ENCODE measurements around the gene DNAH9. TPM values are rescaled to one million over a fixed set of nuclear protein-coding genes. Genes with fewer than 3 reads are reported as not detected.
A peak's percentile ranks its signal among the peaks of the same experiment; 100 is the strongest.

The DNAH9 gene
- total and polyA plus RNA-seq, 12 donors = 0.06 to 0.10 TPM; not detected in 10

GRCh38 chr17:11700668-11701067 is 102.4 kb downstream of the DNAH9 start:
- H3K27ac ChIP-seq = no peak overlapping the region
- DNase-seq (no peak), ATAC-seq (no peak)
- TF ChIP-seq CTCF (IDR thresholded peaks at IDR 0.05) = no peak
- peaks cover 0 to 3% (median 0%) of the 10 kb centered on the region in 9 donors for H3K4me1 ChIP-seq
- H3K9me3 ChIP-seq = peaks cover 0 to 5% (median 0%) of the 10 kb centered on the region in 11 donors
- WGBS, 2 donors = 80 to 82% methylated on average over 3 of the region's 3 CpGs
- H3K4me3 ChIP-seq = no peak overlapping the region
- no peaks in the 10 kb centered on the region for H3K27me3 ChIP-seq
- no peaks in the 10 kb centered on the region for H3K36me3 ChIP-seq
- intact Hi-C loops (cut with DNase I) = no loop called here

GRCh38 chr17:11701911-11702310 is 103.6 kb downstream of the DNAH9 start:
- H3K27me3 ChIP-seq = no peaks in the 10 kb centered on the region
- intact Hi-C loops (cut with DNase I) = no loop called here
- no peak overlapping the region for H3K4me3 ChIP-seq
- no peak for ATAC-seq
- 80 to 87% methylated on average over 8 of the region's 8 CpGs for WGBS, 2 donors
- DNase-seq = no peak
- peaks cover 0 to 5% (median 0%) of the 10 kb centered on the region in 11 donors for H3K9me3 ChIP-seq
- TF ChIP-seq CTCF (IDR thresholded peaks at IDR 0.05) = no peak
- H3K4me1 ChIP-seq = peaks cover 0 to 3% (median 0%) of the 10 kb centered on the region in 9 donors
- no peak overlapping the region for H3K27ac ChIP-seq
- H3K36me3 ChIP-seq = no peaks in the 10 kb centered on the region

- 89 to 93% methylated on average over 3 of the region's 3 CpGs for WGBS, 2 donors
- H3K4me3 ChIP-seq = no peak overlapping the region
Measured at GRCh38 chr17:11704041-11704440, 105.8 kb downstream of the DNAH9 start.

GRCh38 chr17:11705111-11705510 is 106.8 kb downstream of the DNAH9 start:
- H3K36me3 ChIP-seq = no peaks in the 10 kb centered on the region
- H3K9me3 ChIP-seq = peaks cover 0 to 4% (median 0%) of the 10 kb centered on the region in 11 donors
- TF ChIP-seq CTCF (IDR thresholded peaks at IDR 0.05) = no peak
- H3K4me3 ChIP-seq = peak overlapping the region in 3 of 10 donors; percentile 16 to 28 (median 17)
- no peak overlapping the region for H3K27ac ChIP-seq
- H3K27me3 ChIP-seq = no peaks in the 10 kb centered on the region
- 52 to 59% methylated on average over 3 of the region's 3 CpGs for WGBS, 2 donors
- no peak for DNase-seq
- peak in 5 of 8 donors; percentile 35 to 57 (median 38) for ATAC-seq
- peaks cover 0 to 3% (median 0%) of the 10 kb centered on the region in 9 donors for H3K4me1 ChIP-seq
- intact Hi-C loops (cut with DNase I) = no loop called here

More at GRCh38 chr17:11704041-11704440, 105.8 kb downstream of the DNAH9 start:
- intact Hi-C loops (cut with DNase I) = no loop called here
- no peaks in the 10 kb centered on the region for H3K36me3 ChIP-seq
- no peak overlapping the region for H3K27ac ChIP-seq
- ATAC-seq (no peak), DNase-seq (no peak)
- H3K4me1 ChIP-seq = peaks cover 0 to 3% (median 0%) of the 10 kb centered on the region in 9 donors
- TF ChIP-seq CTCF (IDR thresholded peaks at IDR 0.05) = no peak
- no peaks in the 10 kb centered on the region for H3K27me3 ChIP-seq
- peaks cover 0 to 4% (median 0%) of the 10 kb centered on the region in 11 donors for H3K9me3 ChIP-seq
